Adrenal gland (tissue), 12 donors: ENCODE results near the gene NPTXR. TPM values are rescaled to one million over a fixed set of nuclear protein-coding genes. Genes with fewer than 3 reads are reported as not detected.
A peak's percentile ranks its signal among the peaks of the same experiment; 100 is the strongest.

ENCODE experiments used
- DNase-seq, 7 donors: peaks; one replicate each; pipeline ENCODE4 v3.0.0-alpha.2; 2019 to 2020
- H3K27ac ChIP-seq, 5 donors: fragments of 200-600 bp; sonication (generic) in 4 of 5; 1 replicate in 3 of 5; 2 replicates in 2 of 5; pipeline versions ENCODE4 v1.5.1 to v1.8.0; 2016 to 2020; ENCODE audit warnings: mild to moderate bottlenecking in 1 of 5
- H3K27me3 ChIP-seq: fragments of 200-600 bp; 2 replicates; pipeline ENCODE4 v1.8.0; 2021
- H3K36me3 ChIP-seq, 2 donors: fragments of 200-600 bp; replicated peaks in 1 of 2; 1 replicate in 1 of 2; 2 replicates in 1 of 2; pipeline versions ENCODE4 v1.5.1 to v1.8.0; 2018 to 2022
- H3K4me1 ChIP-seq, 2 donors: fragments of 200-600 bp; replicated peaks in 1 of 2; 1 replicate in 1 of 2; 2 replicates in 1 of 2; pipeline versions ENCODE4 v1.5.1 to v1.8.0; 2018 to 2021
- H3K4me3 ChIP-seq, 4 donors: fragments of 200-600 bp; sonication (generic) in 3 of 4; one replicate each; pipeline ENCODE4 v1.5.1; 2016 to 2018
- H3K9me3 ChIP-seq, 3 donors: fragments of 200-600 bp; sonication (generic) in 1 of 3; replicated peaks in 1 of 3; 1 replicate in 2 of 3; 2 replicates in 1 of 3; pipeline versions ENCODE4 v1.5.1 to v1.8.0; 2016 to 2021
- CTCF ChIP-seq, 6 experiments: fragments of 450-650 bp in 4 of 6; fragments of 200-600 bp in 2 of 6; sonication (generic) in 1 of 6; IDR thresholded peaks; 1 replicate in 5 of 6; 2 replicates in 1 of 6; pipeline versions ENCODE4 v1.5.1 to v1.8.0; 2016 to 2021; ENCODE audit warnings: antibody characterized with exemption in 6 of 6, mild to moderate bottlenecking in 2 of 6, moderate library complexity in 1 of 6
- POLR2A ChIP-seq, 2 donors: fragments of 450-650 bp; IDR thresholded peaks; one replicate each; pipeline ENCODE4 v1.6.1; 2017; ENCODE audit warnings: antibody characterized with exemption in 2 of 2, mild to moderate bottlenecking in 2 of 2, moderate library complexity in 1 of 2
- WGBS, 4 donors: extraction: QIAGEN DNeasy Blood & Tissue Kit in 2 of 4; methylation state at CpG; one replicate each; pipeline versions ENCODE4 v1.1.5 to v1.1.7; 2013 to 2017; 5-methylcytosine and 5-hydroxymethylcytosine counted together
- intact Hi-C, 2 donors: fragments of 100-400 bp; cut with DNase I; formaldehyde crosslinking; loops; one replicate each; pipeline versions ENCODE4 v1.14.1 to v1.15.0; 2022 to 2023
- polyA plus RNA-seq, 3 donors: library from polyadenylated mRNA; stranded (reverse); fragments of 200-250 nt in 2 of 3; fragments of 350-450 nt in 1 of 3; fragmentation: Illumina TruSeq in 1 of 3; extraction: RNeasy Lipid Tissue Mini Kit (QIAGEN cat#74804) in 1 of 3; gene quantifications; one replicate each; pipeline ENCODE4 v1.2.3, GENCODE V29; 2013 to 2014
- total RNA-seq, 9 donors: library from RNA; depleted of rRNA in 4 of 9; stranded (reverse); fragments of >200 nt in 4 of 9; fragments of 120-200 nt in 1 of 9; fragmentation: NEBNext Ultra II Directional in 1 of 9; extraction: Animal tissue kit (Norgen Biotek cat#: 25700) in 1 of 9; gene quantifications; one replicate each; pipeline versions ENCODE4 v1.1.0 to v1.2.4, GENCODE V29; 2013 to 2023
- donor health status: healthy with polysubstance abuse.
- donor health status: Bipolar disorder and iron deficiency.
- donor health status: DM: yes; HTN: yes; CAD: no.
- donor health status: DM: no; HTN: no; CAD: no.
- donor health status: DM: no; HTN: no; CAD: no.
- donor health status: DM: yes; HTN: yes; CAD: no.

Gene NPTXR
- total and polyA plus RNA-seq, 12 donors, result 1.2 to 26.9 (median 10.5) TPM

- Histone ChIP-seq H3K9me3 (no peaks in the 10 kb centered on the region), H3K4me3 (peak overlapping the region in 1 of 4 donors; percentile 62), H3K27ac (peak overlapping the region in 2 of 5 donors; percentile 52 to 88), H3K4me1 (peaks cover 3 to 11% of the 10 kb centered on the region in 2 donors), H3K27me3 (no peaks in the 10 kb centered on the region), H3K36me3 (no peaks in the 10 kb centered on the region)
- TF ChIP-seq CTCF (IDR thresholded peaks at IDR 0.05), result no peak
- 24 to 68% (median 45%) methylated on average over 10 to 34 of the region's 34 CpGs for WGBS, 4 donors
- DNase-seq, result no peak
- intact Hi-C loops, result loop anchor here (5.0 to 10.0 kb wide), 2 partner anchors 68 to 75 kb away; no protein-coding TSS in a partner anchor
Observed at GRCh38 chr22:38842512-38843200, 1.2 kb downstream of the NPTXR start.

GRCh38 chr22:38841635-38842034 lies 2.2 kb downstream of the NPTXR start:
- Histone ChIP-seq H3K36me3 (no peaks in the 10 kb centered on the region), H3K4me3 (no peak overlapping the region), H3K9me3 (no peaks in the 10 kb centered on the region), H3K4me1 (peaks cover 3 to 11% of the 10 kb centered on the region in 2 donors), H3K27me3 (no peaks in the 10 kb centered on the region), H3K27ac (no peak overlapping the region)
- WGBS, 4 donors, result 88 to 92% (median 90%) methylated on average over 5 of the region's 5 CpGs
- no peak for TF ChIP-seq CTCF (IDR thresholded peaks at IDR 0.05)
- TF ChIP-seq POLR2A (IDR thresholded peaks at IDR 0.05), result no peak
- DNase-seq, result no peak
- intact Hi-C loops, result loop anchor here (5.0 to 10.0 kb wide), 2 partner anchors 67 to 74 kb away; no protein-coding TSS in a partner anchor

GRCh38 chr22:38841211-38841610 lies 2.6 kb downstream of the NPTXR start:
- Histone ChIP-seq H3K36me3 (no peaks in the 10 kb centered on the region), H3K4me1 (peaks cover 3 to 11% of the 10 kb centered on the region in 2 donors), H3K27ac (no peak overlapping the region), H3K9me3 (no peaks in the 10 kb centered on the region), H3K4me3 (no peak overlapping the region), H3K27me3 (no peaks in the 10 kb centered on the region)
- 67 to 86% (median 76%) methylated on average over 4 to 7 of the region's 7 CpGs for WGBS, 4 donors
- TF ChIP-seq CTCF (IDR thresholded peaks at IDR 0.05) (no peak), POLR2A (IDR thresholded peaks at IDR 0.05) (no peak)
- intact Hi-C loops, result loop anchor here (5.0 to 10.0 kb wide), 2 partner anchors 66 to 74 kb away; no protein-coding TSS in a partner anchor
- no peak for DNase-seq

DNA sequence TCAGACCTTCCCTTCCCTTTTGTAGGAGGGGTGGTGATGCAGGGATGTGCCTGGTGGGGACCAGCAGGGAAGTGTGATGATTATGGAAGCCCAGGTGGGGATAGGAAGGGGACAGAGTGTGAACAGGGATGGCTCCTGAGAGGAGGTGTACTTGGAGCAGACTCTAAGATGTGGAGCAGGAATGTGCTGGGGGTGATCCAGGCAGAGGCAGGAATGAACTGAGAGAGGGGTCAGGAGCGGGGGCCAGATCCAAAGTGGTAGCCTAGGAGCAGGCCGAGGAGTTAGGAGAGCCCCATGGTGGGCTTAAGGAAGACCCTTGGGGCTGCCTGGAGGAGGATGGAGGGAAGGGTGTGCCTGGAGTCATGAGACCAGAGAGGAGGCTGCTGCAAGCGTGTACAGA lies 3.7 kb downstream of the NPTXR start:
- Histone ChIP-seq H3K9me3 (no peaks in the 10 kb centered on the region), H3K27ac (no peak overlapping the region), H3K27me3 (no peaks in the 10 kb centered on the region), H3K36me3 (no peaks in the 10 kb centered on the region), H3K4me3 (no peak overlapping the region), H3K4me1 (peaks cover 3 to 11% of the 10 kb centered on the region in 2 donors)
- TF ChIP-seq CTCF (IDR thresholded peaks at IDR 0.05), result no peak
- TF ChIP-seq POLR2A (IDR thresholded peaks at IDR 0.05), result no peak
- 90 to 96% (median 93%) methylated on average over 3 of the region's 3 CpGs for WGBS, 4 donors
- DNase-seq, result no peak
- intact Hi-C loops, result loop anchor here (5.0 to 10.0 kb wide), 2 partner anchors 65 to 73 kb away; no protein-coding TSS in a partner anchor
